GM19035 (cell line): Measurements from ENCODE around the gene OR13C3.
"Not testable (repeated sequence)": the region's sequence is repeated elsewhere in the genome, so short reads cannot be mapped to it uniquely, and the experiment has no call there.

Source experiments
- ATAC-seq: cut with Tn5 transposase; IDR thresholded peaks from one replicate; pipeline ENCODE4 v1.9.1; 2021; ENCODE audit not compliant: unreplicated experiment

OR13C3 gene

GRCh38 chr9:104536756-104537155, at the start of gene OR13C3:
Gene OR13C3 (minus strand): TSS chr9:104536856. CDS start chr9:104536723, 133 bp downstream.
- no peak for ATAC-seq

GRCh38 chr9:104580562-104580961, 43.9 kb upstream of the OR13C3 start:
- ATAC-seq = no peak

GRCh38 chr9:104577263-104577662, 40.6 kb upstream of the OR13C3 start:
- ATAC-seq = no peak

DNA sequence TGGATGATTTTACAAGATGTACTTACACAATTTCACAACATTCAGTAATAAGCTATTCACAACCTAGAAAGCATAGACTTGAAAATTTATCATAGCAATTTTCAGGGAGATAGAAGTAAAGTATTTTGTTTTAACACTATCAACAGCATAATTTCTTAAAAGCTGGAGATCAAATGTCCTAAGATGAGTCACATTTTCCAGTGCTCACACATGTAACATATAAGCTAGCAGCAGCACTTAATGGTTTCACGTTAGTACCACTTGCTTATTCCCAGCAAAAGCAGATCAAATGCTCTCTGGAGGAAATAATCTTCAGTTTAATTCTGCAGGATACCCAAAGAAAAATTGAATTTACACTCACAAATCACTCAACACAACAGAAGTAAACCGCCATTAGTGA, 38.8 kb upstream of the OR13C3 start:
- ATAC-seq = no peak

DNA sequence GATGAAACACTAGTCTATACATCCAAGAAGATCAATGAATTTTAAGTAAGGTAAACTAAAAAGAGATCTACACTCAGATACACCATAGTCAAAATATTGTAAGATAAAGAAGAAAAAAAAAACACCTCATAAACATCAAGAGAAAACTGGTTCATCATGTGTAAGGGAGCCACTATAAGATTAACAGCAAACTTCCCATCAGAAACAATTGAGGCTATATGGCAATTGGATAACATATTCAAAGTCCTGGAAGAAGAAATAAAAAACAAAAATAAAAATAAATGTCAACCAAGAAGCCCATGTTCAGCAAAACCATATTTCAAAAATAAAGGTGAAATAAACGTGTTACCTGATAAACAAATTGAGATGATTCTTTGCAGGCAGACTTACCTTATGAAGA, 36.0 kb upstream of the OR13C3 start:
- ATAC-seq = no peak

GRCh38 chr9:104568868-104569267, 32.2 kb upstream of the OR13C3 start, which contains the start of gene OR13C8:
Gene OR13C8 (plus strand): TSS chr9:104569168. CDS start chr9:104569168, 0 bp downstream.
- ATAC-seq = no peak

DNA sequence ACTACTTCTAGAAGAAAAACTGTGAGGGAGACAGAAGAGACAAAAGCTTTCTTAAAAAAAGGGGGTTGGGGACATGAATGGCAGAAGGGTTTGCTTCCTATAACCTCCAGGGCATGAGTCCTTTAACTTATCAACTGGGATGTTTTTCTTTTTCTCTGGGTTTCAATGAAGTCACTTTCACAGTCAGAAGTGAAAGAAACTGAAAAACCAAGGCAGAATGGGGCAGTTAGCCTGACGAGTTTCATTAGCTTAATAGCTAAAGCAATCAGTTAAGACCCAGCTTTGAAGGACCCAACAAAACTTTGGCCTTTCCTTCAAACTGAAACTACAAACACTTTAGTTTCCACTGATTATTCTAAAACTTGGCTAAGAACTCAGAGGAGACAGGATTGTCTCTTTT, 27.7 kb upstream of the OR13C3 start:
- ATAC-seq = no peak

GRCh38 chr9:104556830-104557634, 20.4 kb upstream of the OR13C3 start:
- no peak for ATAC-seq

DNA sequence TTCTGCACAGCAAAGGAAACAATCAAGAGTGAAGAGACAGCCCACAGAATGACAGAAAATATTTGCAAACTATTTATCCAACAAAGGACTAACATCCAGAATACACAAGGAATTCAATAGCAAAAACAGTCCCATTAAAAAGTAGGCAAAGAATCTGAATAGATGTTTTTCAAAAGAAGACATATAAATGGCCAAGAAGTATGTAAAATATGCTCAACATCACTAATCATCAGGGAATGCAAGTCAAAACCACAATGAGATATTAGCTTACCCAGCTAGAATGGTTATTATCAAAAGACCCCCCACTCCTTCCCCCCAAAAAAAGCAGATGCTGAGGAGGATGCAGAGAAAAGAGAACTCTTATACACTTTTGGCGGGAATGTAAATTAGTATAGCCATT, 18.9 kb upstream of the OR13C3 start:
- ATAC-seq = no peak

GRCh38 chr9:104553261-104553660, 16.6 kb upstream of the OR13C3 start:
- ATAC-seq = no peak

- ATAC-seq = no peak
Measured at GRCh38 chr9:104544644-104545043, 8.0 kb upstream of the OR13C3 start.

GRCh38 chr9:104539275-104539674, 2.6 kb upstream of the OR13C3 start:
- no peak for ATAC-seq

- no peak for ATAC-seq
Measured at GRCh38 chr9:104527109-104527508, 9.5 kb downstream of the OR13C3 start, which contains the start of gene OR13C4. Gene OR13C4 (minus strand): TSS chr9:104527209. CDS start chr9:104527209, 0 bp downstream.

- not testable (repeated sequence) for ATAC-seq
Measured at GRCh38 chr9:104520241-104520640, 16.4 kb downstream of the OR13C3 start.

DNA sequence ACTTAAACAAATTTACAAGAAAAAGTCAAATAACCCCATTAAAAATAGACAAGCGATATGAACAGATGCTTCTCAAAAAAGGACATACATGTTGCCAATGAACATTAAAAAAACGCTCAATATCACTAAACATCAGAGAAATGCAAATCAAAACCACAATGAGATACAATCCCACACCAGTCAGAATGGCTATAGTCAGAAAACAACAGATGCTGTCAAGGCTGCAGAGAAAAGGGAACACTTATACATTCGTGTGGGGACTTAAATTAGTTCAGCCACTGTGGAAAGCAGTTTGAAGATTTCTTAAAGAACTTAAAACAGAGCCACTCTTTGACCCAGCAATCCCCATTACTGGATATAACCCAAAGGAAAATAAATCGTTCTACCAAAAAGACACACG, 21.8 kb downstream of the OR13C3 start:
- no peak for ATAC-seq

DNA sequence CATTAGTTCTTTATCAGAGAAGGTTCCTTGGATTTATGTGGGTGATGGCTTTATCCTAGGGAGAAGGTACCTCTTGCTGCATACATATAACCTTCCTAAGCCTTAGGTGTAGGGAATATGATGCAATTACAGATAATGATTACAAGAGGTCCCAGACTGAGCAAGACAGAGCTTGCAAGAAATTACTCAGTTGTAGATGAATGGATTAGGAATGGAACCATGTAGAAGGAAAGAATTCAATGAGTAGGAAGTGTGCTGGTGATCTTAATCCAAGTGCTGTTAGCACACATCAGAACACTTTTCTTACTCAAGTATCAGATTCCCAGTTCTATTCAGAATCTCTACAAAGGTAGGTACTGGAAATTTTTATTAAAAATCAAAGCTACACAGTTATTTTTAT, 30.1 kb downstream of the OR13C3 start:
- no peak for ATAC-seq

DNA sequence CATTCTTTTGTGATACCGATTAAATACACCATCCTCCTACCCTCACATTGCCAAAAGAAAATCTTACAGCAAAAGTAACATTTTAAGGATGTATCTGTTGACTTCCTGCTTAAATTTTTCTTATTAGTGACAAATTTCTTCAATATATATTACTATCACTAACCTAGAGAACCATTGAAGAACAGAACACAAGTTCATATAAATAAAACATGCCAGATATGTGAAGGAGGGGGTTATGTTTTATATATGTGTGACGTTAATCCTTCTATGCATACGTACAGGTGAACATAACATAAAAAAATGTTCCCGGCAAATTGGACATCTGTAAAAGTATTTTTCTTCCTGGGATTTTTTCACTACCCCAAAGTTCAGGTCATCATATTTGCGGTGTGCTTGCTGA, 32.7 kb downstream of the OR13C3 start, which contains the start of gene OR13F1:
TSS of gene OR13F1 (plus strand) at position 301 of the 400 bp plus-strand sequence. CDS start at position 301, 0 bp downstream.
- ATAC-seq = no peak

DNA sequence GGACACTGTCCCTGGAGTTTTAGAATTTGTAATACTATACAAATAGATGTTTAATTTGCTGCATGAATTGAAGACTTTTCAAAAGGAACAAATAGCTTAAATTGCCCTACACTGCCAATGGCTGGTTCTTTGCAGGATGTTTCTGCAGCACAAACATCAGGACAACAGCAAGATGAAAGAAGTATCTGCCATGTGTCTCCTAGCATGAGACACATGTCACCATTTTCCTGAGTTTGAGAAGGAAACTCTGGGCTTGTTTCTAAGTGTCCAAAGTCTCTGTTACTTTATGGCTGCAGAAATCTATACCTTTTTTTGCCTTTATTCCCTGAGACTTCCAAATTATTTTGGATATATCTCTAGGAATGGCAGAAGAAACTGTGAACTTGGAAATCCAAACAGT, 33.2 kb downstream of the OR13C3 start:
- no peak for ATAC-seq

- ATAC-seq = no peak
Measured at GRCh38 chr9:104494808-104495207, 41.8 kb downstream of the OR13C3 start.
